GM23338 (cell line): ENCODE measurements around the gene EN2. TPM values are rescaled to one million over a fixed set of nuclear protein-coding genes. Genes with fewer than 3 reads are reported as not detected.

ENCODE experiments used
- ATAC-seq: fragments of 200-7000 bp; cut with Tn5 transposase; 3 replicates; pipeline ENCODE4 v1.9.1; 2020
- DNase-seq: peaks from one replicate; pipeline ENCODE4 v3.0.0-alpha.2; 2015; ENCODE audit warnings: low spot score
- H2AFZ ChIP-seq: fragments of 200-600 bp; sonication (generic); 2 replicates; pipeline ENCODE4 v1.8.0; 2016; ENCODE audit warnings: antibody characterized with exemption, mild to moderate bottlenecking, moderate library complexity
- H3F3A ChIP-seq: fragments of 200-600 bp; sonication (generic); replicated peaks from 2 replicates; pipeline ENCODE4 v1.8.0; 2017; ENCODE audit warnings: antibody characterized with exemption, mixed run types, low read depth
- H3K27ac ChIP-seq: fragments of 200-600 bp; sonication (generic); 2 replicates; pipeline ENCODE4 v1.6.1; 2016; ENCODE audit warnings: low read depth
- H3K27me3 ChIP-seq: fragments of 200-600 bp; sonication (generic); 2 replicates; pipeline ENCODE4 v1.8.0; 2016; ENCODE audit warnings: mild to moderate bottlenecking, mixed run types, moderate library complexity; ENCODE audit not compliant: insufficient read depth
- H3K36me3 ChIP-seq: fragments of 200-600 bp; sonication (generic); 2 replicates; pipeline ENCODE4 v1.8.0; 2016; ENCODE audit warnings: mild to moderate bottlenecking; ENCODE audit not compliant: insufficient read depth
- H3K4me1 ChIP-seq: fragments of 200-600 bp; sonication (generic); 2 replicates; pipeline ENCODE4 v1.8.0; 2016; ENCODE audit warnings: mild to moderate bottlenecking, moderate library complexity; ENCODE audit not compliant: insufficient read depth
- H3K4me2 ChIP-seq: fragments of 200-600 bp; sonication (generic); 2 replicates; pipeline ENCODE4 v1.7.1; 2017; ENCODE audit warnings: mixed run types
- H3K4me3 ChIP-seq: fragments of 200-600 bp; sonication (generic); 2 replicates; pipeline ENCODE4 v1.6.1; 2016; ENCODE audit warnings: mixed run types
- H3K79me2 ChIP-seq: fragments of 200-600 bp; sonication (generic); replicated peaks from 2 replicates; pipeline ENCODE4 v1.8.0; 2017; ENCODE audit warnings: mild to moderate bottlenecking; ENCODE audit not compliant: insufficient read depth
- H3K9me2 ChIP-seq: fragments of 200-600 bp; sonication (generic); 2 replicates; pipeline ENCODE4 v1.8.0; 2017; ENCODE audit not compliant: insufficient read depth
- H4K20me1 ChIP-seq: fragments of 200-600 bp; sonication (generic); replicated peaks from 2 replicates; pipeline ENCODE4 v1.8.0; 2017; ENCODE audit warnings: mild to moderate bottlenecking; ENCODE audit not compliant: insufficient read depth
- H3K27ac Mint-ChIP-seq: 2 replicates; pipeline ENCODE4 v1.8.0; 2020; ENCODE audit warnings: inconsistent platforms, mild to moderate bottlenecking, moderate library complexity, mixed read lengths
- H3K27me3 Mint-ChIP-seq: 3 replicates; pipeline ENCODE4 v1.8.0; 2022; ENCODE audit warnings: low read depth, mild to moderate bottlenecking, moderate library complexity, mixed read lengths, inconsistent platforms; ENCODE audit not compliant: insufficient read depth, poor library complexity
- H3K36me3 Mint-ChIP-seq: 3 replicates; pipeline ENCODE4 v1.8.0; 2021; ENCODE audit warnings: low read depth, mild to moderate bottlenecking, inconsistent platforms, moderate library complexity, mixed read lengths
- H3K4me1 Mint-ChIP-seq: 3 replicates; pipeline ENCODE4 v1.8.0; 2020; ENCODE audit warnings: mild to moderate bottlenecking, inconsistent platforms, mixed read lengths
- H3K4me3 Mint-ChIP-seq: 3 replicates; pipeline ENCODE4 v1.8.0; 2021; ENCODE audit warnings: moderate library complexity, mild to moderate bottlenecking, inconsistent platforms, mixed read lengths
- H3K9me3 Mint-ChIP-seq: 3 replicates; pipeline ENCODE4 v1.8.0; 2020; ENCODE audit warnings: moderate library complexity, mild to moderate bottlenecking, inconsistent platforms, mixed read lengths
- CREB1 ChIP-seq: fragments of 250-450 bp; sonication (Bioruptor Pico); IDR thresholded peaks from 2 replicates; pipeline ENCODE4 v1.5.0; 2020; ENCODE audit warnings: low read depth, mild to moderate bottlenecking, moderate library complexity
- ETS1 ChIP-seq: IDR thresholded peaks from 2 replicates; pipeline ENCODE4 v1.6.1; 2016; ENCODE audit warnings: antibody characterized with exemption
- EZH2 ChIP-seq: fragments of 200-600 bp; sonication (generic); IDR thresholded peaks from one replicate; pipeline ENCODE4 v1.8.0; 2017; ENCODE audit warnings: antibody characterized with exemption, mild to moderate bottlenecking, low read depth; ENCODE audit not compliant: unreplicated experiment
- EZH2phosphoT487 ChIP-seq: fragments of 200-600 bp; sonication (generic); IDR thresholded peaks from one replicate; pipeline ENCODE4 v1.8.1; 2018; ENCODE audit warnings: antibody characterized with exemption; ENCODE audit not compliant: unreplicated experiment
- JUNB ChIP-seq: IDR thresholded peaks from one replicate; pipeline ENCODE4 v1.6.1; 2016; ENCODE audit warnings: antibody characterized with exemption; ENCODE audit not compliant: unreplicated experiment
- NANOG ChIP-seq: IDR thresholded peaks from 2 replicates; pipeline ENCODE4 v1.6.1; 2016; ENCODE audit warnings: antibody characterized with exemption, borderline replicate concordance
- POLR2AphosphoS5 ChIP-seq: IDR thresholded peaks from 2 replicates; pipeline ENCODE4 v1.6.1; 2016; ENCODE audit warnings: antibody characterized with exemption, low read depth
- STAT1 ChIP-seq: IDR thresholded peaks from one replicate; pipeline ENCODE4 v1.6.1; 2016; ENCODE audit warnings: antibody characterized with exemption; ENCODE audit not compliant: unreplicated experiment
- ZNF114 ChIP-seq: fragments of 250-450 bp; sonication (Bioruptor Pico); IDR thresholded peaks from 2 replicates; pipeline ENCODE4 v1.5.0; 2020; ENCODE audit warnings: mild to moderate bottlenecking, moderate library complexity
- ZNF331 ChIP-seq: fragments of 250-450 bp; sonication (Bioruptor Pico); IDR thresholded peaks from 2 replicates; pipeline ENCODE4 v1.5.0; 2020; ENCODE audit warnings: low read depth, mild to moderate bottlenecking, moderate library complexity
- ZNF462 ChIP-seq: fragments of 250-450 bp; sonication (Bioruptor Pico); IDR thresholded peaks from 2 replicates; pipeline ENCODE4 v1.5.0; 2020; ENCODE audit warnings: mild to moderate bottlenecking, moderate library complexity
- polyA plus RNA-seq: library from polyadenylated mRNA; unstranded; fragments of >200 nt; fragmentation: Nextera tagmentation; extraction: Ambion mirVana; gene quantifications from 2 replicates; pipeline ENCODE4 v1.2.1, GENCODE V29; 2016
- total RNA-seq: library from RNA; depleted of rRNA; stranded (reverse); fragments of >200 nt; shearing (Covaris generic); gene quantifications from 2 replicates; pipeline ENCODE4 v1.2.3, GENCODE V29; 2014
- TF ChIP-seq, protein P1 (sequence below): IDR thresholded peaks from one replicate; pipeline ENCODE4 v1.6.1; 2018; ENCODE audit warnings: antibody characterized with exemption; ENCODE audit not compliant: unreplicated experiment
- TF ChIP-seq, protein P2 (sequence below), 2 experiments: fragments of 200-600 bp in 1 of 2; sonication (generic) in 1 of 2; conservative IDR thresholded peaks; 2 replicates each; pipeline versions ENCODE4 v1.5.1 to v1.6.1; 2016 to 2017; ENCODE audit warnings: antibody characterized with exemption in 2 of 2, low read depth in 2 of 2, mild to moderate bottlenecking in 2 of 2, moderate library complexity in 1 of 2

The EN2 gene
- total and polyA plus RNA-seq, 2 experiments from 2014 or later = not detected

DNA sequence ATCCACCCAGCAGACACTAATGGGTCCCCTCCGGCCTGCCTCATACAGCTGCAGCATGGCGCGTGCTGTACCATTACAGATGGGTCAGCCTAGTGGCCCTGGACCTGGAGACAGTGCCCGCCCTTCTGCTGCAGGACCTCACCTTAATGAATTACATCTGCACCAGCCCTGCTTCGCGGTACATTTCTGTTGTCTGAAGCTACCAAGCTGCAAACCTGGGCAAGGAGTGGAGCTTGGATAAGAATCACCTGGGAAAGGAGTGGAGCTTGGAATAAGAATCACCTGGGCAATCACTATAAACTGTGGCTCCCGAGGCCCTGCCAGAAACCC lies 33.0 kb upstream of the EN2 start:
- Histone ChIP-seq H3K4me3 (no peak overlapping the region), H3F3A (no peaks in the 10 kb centered on the region), H3K27ac (no peak overlapping the region), H3K4me2 (no peak overlapping the region), H2AFZ (no peak overlapping the region), H3K36me3 (no peaks in the 10 kb centered on the region), H3K27me3 (no peaks in the 10 kb centered on the region), H4K20me1 (no peaks in the 10 kb centered on the region), H3K4me1 (no peaks in the 10 kb centered on the region), H3K79me2 (no peaks in the 10 kb centered on the region), H3K9me2 (no peaks in the 10 kb centered on the region; the same call in 1 of the 2 replicates)
- DNase-seq (no peak), ATAC-seq (no peak)
- Mint-ChIP-seq H3K27ac (no peak overlapping the region), H3K4me3 (no peak overlapping the region), H3K4me1 (no peaks in the 10 kb centered on the region), H3K27me3 (peaks cover 16% of the 10 kb centered on the region), H3K36me3 (no peaks in the 10 kb centered on the region), H3K9me3 (no peaks in the 10 kb centered on the region; the same call in 1 of the 3 replicates)
- TF ChIP-seq, protein P1, sequence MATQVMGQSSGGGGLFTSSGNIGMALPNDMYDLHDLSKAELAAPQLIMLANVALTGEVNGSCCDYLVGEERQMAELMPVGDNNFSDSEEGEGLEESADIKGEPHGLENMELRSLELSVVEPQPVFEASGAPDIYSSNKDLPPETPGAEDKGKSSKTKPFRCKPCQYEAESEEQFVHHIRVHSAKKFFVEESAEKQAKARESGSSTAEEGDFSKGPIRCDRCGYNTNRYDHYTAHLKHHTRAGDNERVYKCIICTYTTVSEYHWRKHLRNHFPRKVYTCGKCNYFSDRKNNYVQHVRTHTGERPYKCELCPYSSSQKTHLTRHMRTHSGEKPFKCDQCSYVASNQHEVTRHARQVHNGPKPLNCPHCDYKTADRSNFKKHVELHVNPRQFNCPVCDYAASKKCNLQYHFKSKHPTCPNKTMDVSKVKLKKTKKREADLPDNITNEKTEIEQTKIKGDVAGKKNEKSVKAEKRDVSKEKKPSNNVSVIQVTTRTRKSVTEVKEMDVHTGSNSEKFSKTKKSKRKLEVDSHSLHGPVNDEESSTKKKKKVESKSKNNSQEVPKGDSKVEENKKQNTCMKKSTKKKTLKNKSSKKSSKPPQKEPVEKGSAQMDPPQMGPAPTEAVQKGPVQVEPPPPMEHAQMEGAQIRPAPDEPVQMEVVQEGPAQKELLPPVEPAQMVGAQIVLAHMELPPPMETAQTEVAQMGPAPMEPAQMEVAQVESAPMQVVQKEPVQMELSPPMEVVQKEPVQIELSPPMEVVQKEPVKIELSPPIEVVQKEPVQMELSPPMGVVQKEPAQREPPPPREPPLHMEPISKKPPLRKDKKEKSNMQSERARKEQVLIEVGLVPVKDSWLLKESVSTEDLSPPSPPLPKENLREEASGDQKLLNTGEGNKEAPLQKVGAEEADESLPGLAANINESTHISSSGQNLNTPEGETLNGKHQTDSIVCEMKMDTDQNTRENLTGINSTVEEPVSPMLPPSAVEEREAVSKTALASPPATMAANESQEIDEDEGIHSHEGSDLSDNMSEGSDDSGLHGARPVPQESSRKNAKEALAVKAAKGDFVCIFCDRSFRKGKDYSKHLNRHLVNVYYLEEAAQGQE = no peak
- TF ChIP-seq ETS1 (no peak), ZNF114 (CRISPR knock-in tag) (no peak), POLR2AphosphoS5 (no peak), NANOG (no peak), STAT1 (no peak), ZNF331 (CRISPR knock-in tag) (no peak), CREB1 (CRISPR knock-in tag) (no peak), ZNF462 (no peak), EZH2phosphoT487 (no peak), JUNB (no peak), EZH2 (no peak)
- TF ChIP-seq, protein P2, sequence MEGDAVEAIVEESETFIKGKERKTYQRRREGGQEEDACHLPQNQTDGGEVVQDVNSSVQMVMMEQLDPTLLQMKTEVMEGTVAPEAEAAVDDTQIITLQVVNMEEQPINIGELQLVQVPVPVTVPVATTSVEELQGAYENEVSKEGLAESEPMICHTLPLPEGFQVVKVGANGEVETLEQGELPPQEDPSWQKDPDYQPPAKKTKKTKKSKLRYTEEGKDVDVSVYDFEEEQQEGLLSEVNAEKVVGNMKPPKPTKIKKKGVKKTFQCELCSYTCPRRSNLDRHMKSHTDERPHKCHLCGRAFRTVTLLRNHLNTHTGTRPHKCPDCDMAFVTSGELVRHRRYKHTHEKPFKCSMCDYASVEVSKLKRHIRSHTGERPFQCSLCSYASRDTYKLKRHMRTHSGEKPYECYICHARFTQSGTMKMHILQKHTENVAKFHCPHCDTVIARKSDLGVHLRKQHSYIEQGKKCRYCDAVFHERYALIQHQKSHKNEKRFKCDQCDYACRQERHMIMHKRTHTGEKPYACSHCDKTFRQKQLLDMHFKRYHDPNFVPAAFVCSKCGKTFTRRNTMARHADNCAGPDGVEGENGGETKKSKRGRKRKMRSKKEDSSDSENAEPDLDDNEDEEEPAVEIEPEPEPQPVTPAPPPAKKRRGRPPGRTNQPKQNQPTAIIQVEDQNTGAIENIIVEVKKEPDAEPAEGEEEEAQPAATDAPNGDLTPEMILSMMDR (conservative IDR thresholded peaks at IDR 0.05; ENCODE audit: low read depth in 2 of 2) = no peak
